IPS-20b (cell line): ENCODE results near the gene HLA-F.

Source experiments
- H3K27ac ChIP-seq: one replicate; pipeline ENCODE4 v1.5.1; 2013; ENCODE audit warnings: low read length
- H3K27me3 ChIP-seq: 2 replicates; pipeline ENCODE4 v1.6.1; 2013; ENCODE audit warnings: mild to moderate bottlenecking, low read length, inconsistent platforms; ENCODE audit not compliant: insufficient read depth
- H3K36me3 ChIP-seq: 2 replicates; pipeline ENCODE4 v1.6.1; 2013; ENCODE audit warnings: low read depth, mild to moderate bottlenecking, inconsistent platforms, low read length, moderate library complexity; ENCODE audit not compliant: insufficient read depth
- H3K4me1 ChIP-seq: 2 replicates; pipeline ENCODE4 v1.6.1; 2013; ENCODE audit warnings: mild to moderate bottlenecking, control low read depth, inconsistent platforms, low read length, moderate library complexity; ENCODE audit not compliant: insufficient read depth
- H3K4me3 ChIP-seq: 2 replicates; pipeline ENCODE4 v1.5.1; 2013; ENCODE audit warnings: mild to moderate bottlenecking, low read length, inconsistent platforms
- H3K9ac ChIP-seq: 2 replicates; pipeline ENCODE4 v1.6.1; 2013; ENCODE audit warnings: low read depth, mild to moderate bottlenecking, inconsistent platforms, low read length, moderate library complexity
- H3K9me3 ChIP-seq: 2 replicates; pipeline ENCODE4 v1.6.1; 2013; ENCODE audit warnings: mild to moderate bottlenecking, low read depth, low read length, inconsistent platforms; ENCODE audit not compliant: insufficient read depth

The HLA-F gene

GRCh38 chr6:29757282-29757681 lies 34.0 kb downstream of the HLA-F start:
- Histone ChIP-seq H3K9me3 (no peaks in the 10 kb centered on the region), H3K4me1 (peaks cover 39% of the 10 kb centered on the region), H3K4me3 (peak overlapping the region; percentile 8; the same call in 1 of the 2 replicates), H3K36me3 (no peaks in the 10 kb centered on the region), H3K27me3 (peaks cover 13% of the 10 kb centered on the region), H3K27ac (no peak overlapping the region), H3K9ac (peak overlapping the region; percentile 42; the same call in 1 of the 2 replicates)

DNA sequence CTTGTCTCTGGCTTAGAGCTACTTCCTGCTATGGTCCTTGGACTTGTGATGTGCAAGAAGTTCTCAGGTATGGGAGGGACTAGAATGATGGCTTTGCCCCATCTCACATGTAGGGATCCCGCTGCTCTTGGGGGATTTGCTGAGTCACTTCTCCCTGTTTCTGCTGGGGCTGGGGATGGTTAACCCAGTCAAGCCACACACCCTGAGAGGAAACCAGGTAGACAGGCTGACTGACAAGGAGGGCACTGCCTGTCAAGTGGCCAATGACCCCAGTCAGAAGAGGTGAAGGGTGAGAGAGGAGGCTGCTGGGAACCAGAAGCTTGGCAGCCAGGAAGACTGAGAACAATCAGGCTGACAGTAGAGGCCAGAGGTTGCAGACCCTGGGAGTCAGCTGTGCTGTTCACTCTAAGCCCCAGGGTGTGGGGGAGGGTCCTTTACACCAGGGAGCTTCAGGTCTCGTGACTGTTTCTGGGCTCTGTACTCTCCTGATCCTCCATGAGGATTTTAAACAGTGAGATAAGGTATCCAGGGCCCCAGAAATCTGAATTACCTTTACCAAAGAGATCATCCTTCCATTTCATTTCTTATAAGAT lies 34.6 kb downstream of the HLA-F start:
- peaks cover 39% of the 10 kb centered on the region for H3K4me1 ChIP-seq
- H3K9me3 ChIP-seq: no peaks in the 10 kb centered on the region
- peaks cover 8% of the 10 kb centered on the region for H3K27me3 ChIP-seq
- no peaks in the 10 kb centered on the region for H3K36me3 ChIP-seq
- H3K4me3 ChIP-seq: peak overlapping the region; percentile 8; the same call in 1 of the 2 replicates
- H3K9ac ChIP-seq: peak overlapping the region; percentile 42; the same call in 1 of the 2 replicates
- H3K27ac ChIP-seq: no peak overlapping the region

DNA sequence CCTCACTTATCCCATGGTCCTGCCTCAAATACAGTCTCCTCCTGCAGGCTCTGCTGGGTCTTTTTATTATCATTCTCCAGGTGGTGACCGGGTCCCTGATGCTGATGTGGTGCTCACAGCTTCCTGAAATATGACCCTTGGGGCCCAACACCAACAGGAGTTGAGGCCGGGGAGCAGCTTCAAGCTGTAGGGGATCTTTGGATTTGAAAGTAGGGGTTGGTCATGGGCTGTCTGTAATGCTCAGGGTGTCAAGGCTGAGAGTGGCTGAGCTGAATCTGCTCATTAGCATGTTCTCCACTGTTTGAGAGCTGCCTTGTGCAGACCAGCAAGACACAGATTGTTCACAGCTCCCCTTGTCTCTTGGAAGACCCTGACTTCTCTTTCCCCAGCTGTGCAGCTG lies 35.5 kb downstream of the HLA-F start:
- 0 out of 2 replicates have a peak, but pooled peaks cover 7% of the 10 kb centered on the region for H3K27me3 ChIP-seq
- peak overlapping the region; percentile 18; the same call in 1 of the 2 replicates for H3K4me3 ChIP-seq
- peak overlapping the region; percentile 59; the same call in 1 of the 2 replicates for H3K9ac ChIP-seq
- H3K4me1 ChIP-seq: peaks cover 39% of the 10 kb centered on the region
- no peaks in the 10 kb centered on the region for H3K36me3 ChIP-seq
- no peaks in the 10 kb centered on the region for H3K9me3 ChIP-seq
- H3K27ac ChIP-seq: peak overlapping the region; percentile 78

DNA sequence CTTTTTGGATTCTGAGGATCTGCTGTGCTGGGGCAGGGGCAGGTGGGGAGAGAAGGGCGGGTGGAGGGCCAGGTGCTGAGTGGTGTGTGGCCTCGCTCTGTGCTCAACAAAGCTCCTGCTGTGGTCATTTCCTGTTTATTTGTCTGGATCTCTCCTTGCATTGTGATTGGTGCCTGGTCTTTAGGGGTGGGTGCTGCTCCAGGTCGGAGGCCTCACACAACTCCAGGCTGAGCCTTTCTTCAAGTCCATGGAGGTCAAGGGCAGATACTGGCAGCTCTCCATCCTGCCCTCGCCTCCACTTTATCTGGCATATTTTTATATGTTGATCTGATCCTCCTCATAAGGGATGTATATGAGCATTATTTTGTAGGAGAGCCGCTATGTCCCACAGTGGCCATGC lies 36.2 kb downstream of the HLA-F start:
- Histone ChIP-seq H3K27ac (peak overlapping the region; percentile 78), H3K27me3 (0 out of 2 replicates have a peak, but pooled peaks cover 7% of the 10 kb centered on the region), H3K4me1 (peaks cover 39% of the 10 kb centered on the region), H3K4me3 (no peak overlapping the region; the same call in 1 of the 2 replicates), H3K36me3 (no peaks in the 10 kb centered on the region), H3K9ac (peak overlapping the region; percentile 63; the same call in 1 of the 2 replicates), H3K9me3 (no peaks in the 10 kb centered on the region)

DNA sequence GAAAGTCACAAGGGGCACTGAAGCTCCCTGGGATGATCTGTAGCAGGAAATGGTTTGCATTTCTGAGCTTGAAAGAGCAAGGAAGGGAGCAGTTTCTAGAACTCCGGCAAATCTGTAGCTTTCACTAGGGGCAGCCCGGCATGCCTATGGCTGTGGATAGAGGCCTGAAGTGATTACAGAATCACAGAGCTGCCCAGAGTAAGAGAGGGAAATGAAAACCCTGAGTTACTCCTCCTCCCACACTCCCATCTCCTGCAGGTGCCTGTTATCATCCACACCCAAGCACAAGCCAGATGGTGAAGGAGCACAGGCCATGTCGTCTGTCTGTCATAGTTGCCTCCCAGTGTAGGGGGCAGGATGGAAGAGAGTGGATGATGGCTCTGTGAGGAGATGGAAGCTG lies 37.1 kb downstream of the HLA-F start:
- H3K27me3 ChIP-seq: 0 out of 2 replicates have a peak, but pooled peaks cover 2% of the 10 kb centered on the region
- H3K36me3 ChIP-seq: no peaks in the 10 kb centered on the region
- H3K27ac ChIP-seq: peak overlapping the region; percentile 11
- H3K4me3 ChIP-seq: no peak overlapping the region
- H3K4me1 ChIP-seq: peaks cover 39% of the 10 kb centered on the region
- peak overlapping the region; percentile 63; the same call in 1 of the 2 replicates for H3K9ac ChIP-seq
- H3K9me3 ChIP-seq: no peaks in the 10 kb centered on the region

GRCh38 chr6:29762051-29762450 lies 38.8 kb downstream of the HLA-F start:
- Histone ChIP-seq H3K27ac (no peak overlapping the region), H3K9ac (no peak overlapping the region), H3K4me1 (peaks cover 32% of the 10 kb centered on the region), H3K27me3 (no peaks in the 10 kb centered on the region; the same call in 1 of the 2 replicates), H3K36me3 (no peaks in the 10 kb centered on the region), H3K4me3 (no peak overlapping the region), H3K9me3 (no peaks in the 10 kb centered on the region)

GRCh38 chr6:29762781-29763214 lies 39.6 kb downstream of the HLA-F start:
- Histone ChIP-seq H3K4me3 (no peak overlapping the region), H3K4me1 (peaks cover 24% of the 10 kb centered on the region; the same call in 1 of the 2 replicates), H3K27me3 (no peaks in the 10 kb centered on the region; the same call in 1 of the 2 replicates), H3K36me3 (no peaks in the 10 kb centered on the region), H3K9ac (no peak overlapping the region), H3K27ac (no peak overlapping the region), H3K9me3 (no peaks in the 10 kb centered on the region)

DNA sequence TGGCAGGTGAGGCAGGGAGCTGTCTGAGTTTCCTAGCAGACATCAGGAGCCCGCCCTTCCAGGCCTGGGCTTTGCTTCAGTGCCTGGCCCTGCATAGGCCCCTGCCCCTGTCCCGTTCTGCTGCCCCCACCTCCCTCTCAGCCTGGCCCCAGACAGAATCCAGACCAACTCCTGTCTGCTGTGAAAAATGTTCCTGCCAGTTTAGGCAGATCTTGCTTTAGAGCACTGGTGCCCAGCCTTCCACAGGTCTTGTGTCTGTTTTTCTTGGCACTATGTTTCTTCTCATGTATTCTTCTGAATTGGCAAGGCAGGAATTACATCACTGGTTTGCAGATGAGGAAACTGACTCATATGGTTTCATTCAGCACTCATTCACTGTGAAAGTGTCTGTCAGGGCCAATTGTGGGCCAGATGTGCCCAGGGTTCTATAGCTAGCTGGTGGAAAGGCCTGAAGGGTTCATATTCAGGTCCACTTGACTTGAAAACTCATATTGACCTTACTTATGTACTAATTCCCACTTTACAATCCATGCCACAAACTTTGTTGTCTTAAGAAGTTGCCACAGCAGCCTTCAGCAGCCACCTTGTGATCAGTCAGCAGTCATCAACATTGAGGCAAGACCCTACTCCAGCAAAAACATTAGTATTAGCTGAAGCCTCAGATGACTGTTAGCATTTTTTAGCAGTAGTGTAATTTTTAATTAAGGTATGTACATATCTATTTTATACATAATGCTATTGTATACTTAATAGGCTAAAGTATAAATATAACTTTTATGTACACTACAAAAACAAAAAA lies 40.5 kb downstream of the HLA-F start:
- Histone ChIP-seq H3K4me3 (no peak overlapping the region), H3K36me3 (no peaks in the 10 kb centered on the region), H3K9ac (no peak overlapping the region), H3K27ac (no peak overlapping the region), H3K4me1 (peaks cover 15% of the 10 kb centered on the region; the same call in 1 of the 2 replicates), H3K27me3 (no peaks in the 10 kb centered on the region; the same call in 1 of the 2 replicates), H3K9me3 (no peaks in the 10 kb centered on the region)

DNA sequence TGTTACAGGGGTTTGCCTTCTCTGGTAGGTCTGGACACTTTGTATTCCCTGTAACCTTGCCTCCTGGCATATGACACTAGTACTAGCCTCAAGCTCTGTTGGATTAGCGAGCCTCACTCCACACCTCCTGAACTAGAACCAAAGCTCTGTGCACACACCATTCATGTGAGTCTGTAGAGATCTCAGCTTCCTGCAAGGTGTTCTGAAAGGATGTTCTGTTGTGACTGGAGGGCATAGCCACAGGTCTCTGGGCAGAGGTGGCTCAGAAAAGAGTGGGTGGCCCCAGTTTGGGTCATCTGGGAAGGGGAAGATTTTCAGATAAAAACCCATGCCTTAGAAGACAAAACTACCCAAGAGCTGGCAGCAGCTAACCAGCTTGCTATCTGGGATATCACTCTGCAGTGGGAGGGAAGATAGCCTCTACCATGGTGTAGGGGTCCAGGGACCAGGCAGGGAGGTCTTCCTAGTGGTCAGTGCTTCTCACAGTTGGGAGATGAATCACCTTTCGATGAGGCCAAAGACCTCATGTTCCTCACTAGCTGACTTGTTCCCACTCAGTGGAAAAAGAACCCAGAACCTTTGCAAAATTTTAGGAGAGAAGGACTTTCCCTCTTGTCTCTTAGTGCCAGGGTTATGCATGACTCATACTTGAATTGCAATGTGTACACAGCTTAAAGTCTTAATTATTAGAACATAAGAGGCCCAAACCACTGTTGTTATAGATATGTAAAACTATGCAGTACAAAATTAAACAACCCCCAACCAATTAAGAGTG lies 41.4 kb downstream of the HLA-F start:
- no peaks in the 10 kb centered on the region for H3K36me3 ChIP-seq
- no peaks in the 10 kb centered on the region; the same call in 1 of the 2 replicates for H3K27me3 ChIP-seq
- H3K9ac ChIP-seq: no peak overlapping the region
- peaks cover 8% of the 10 kb centered on the region; the same call in 1 of the 2 replicates for H3K4me1 ChIP-seq
- H3K4me3 ChIP-seq: no peak overlapping the region
- no peaks in the 10 kb centered on the region for H3K9me3 ChIP-seq
- no peak overlapping the region for H3K27ac ChIP-seq

DNA sequence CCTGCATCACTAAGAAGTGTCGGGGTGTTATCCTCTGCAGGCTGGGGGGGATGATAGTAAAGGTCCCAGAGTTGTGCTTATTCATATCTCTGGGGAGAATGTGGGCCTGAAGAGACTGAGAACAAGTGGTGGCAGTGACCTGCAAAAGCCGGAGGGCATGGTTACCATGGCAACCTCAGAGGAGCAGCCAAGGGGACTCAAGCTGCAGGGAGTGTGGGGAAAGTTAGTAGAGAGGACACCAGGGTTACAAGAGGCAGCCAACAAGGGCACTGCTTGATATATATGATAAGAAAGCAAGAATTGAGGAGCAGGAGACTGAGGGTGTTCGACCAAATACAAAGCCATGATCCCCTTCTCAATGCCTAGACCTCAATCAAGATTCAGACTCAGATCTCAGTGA lies 46.1 kb downstream of the HLA-F start:
- Histone ChIP-seq H3K4me3 (no peak overlapping the region), H3K36me3 (no peaks in the 10 kb centered on the region), H3K9me3 (no peaks in the 10 kb centered on the region)

DNA sequence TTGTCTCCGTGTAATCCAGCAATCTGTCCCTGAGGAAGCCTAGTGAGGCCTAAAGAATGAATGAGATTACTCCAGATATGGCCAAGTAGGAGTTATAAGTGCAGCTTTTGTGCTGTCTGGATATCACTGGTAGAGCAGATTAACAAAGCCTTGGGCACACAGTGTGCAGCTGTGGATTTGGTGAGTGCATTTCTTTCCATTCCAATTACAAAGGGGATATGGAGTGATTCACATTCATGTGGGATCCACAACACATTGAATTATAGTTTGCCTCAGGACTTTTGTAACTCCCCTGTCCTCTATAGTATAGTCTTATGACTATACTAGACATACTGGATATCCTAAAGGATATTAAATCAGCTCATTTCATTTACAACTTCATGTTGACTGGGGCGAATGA lies 47.1 kb downstream of the HLA-F start:
- no peak overlapping the region for H3K27ac ChIP-seq
- no peaks in the 10 kb centered on the region for H3K9me3 ChIP-seq
- H3K4me3 ChIP-seq: no peak overlapping the region
- H3K4me1 ChIP-seq: no peaks in the 10 kb centered on the region
- no peak overlapping the region for H3K9ac ChIP-seq
- H3K27me3 ChIP-seq: no peaks in the 10 kb centered on the region; the same call in 1 of the 2 replicates
- H3K36me3 ChIP-seq: no peaks in the 10 kb centered on the region

More for the DNA sequence above, 46.1 kb downstream of the HLA-F start:
- no peaks in the 10 kb centered on the region for H3K4me1 ChIP-seq
- no peak overlapping the region for H3K27ac ChIP-seq
- no peaks in the 10 kb centered on the region; the same call in 1 of the 2 replicates for H3K27me3 ChIP-seq
- H3K9ac ChIP-seq: no peak overlapping the region
